Fibroblast of lung (primary cell): ENCODE measurements around the gene MMP3. TPM values are rescaled to one million over a fixed set of nuclear protein-coding genes. Genes with fewer than 3 reads are reported as not detected.

ENCODE experiments used
- DNase-seq, 2 donors: peaks; one replicate each; pipeline versions ENCODE4 v3.0.0 to v3.0.0-alpha.2; 2010; ENCODE audit warnings: low read depth in 2 of 2
- H2AFZ ChIP-seq: 2 replicates; pipeline ENCODE4 v1.5.1; 2012; ENCODE audit warnings: low read length, control low read depth, inconsistent platforms
- H3K27ac ChIP-seq: 2 replicates; pipeline ENCODE4 v1.5.1; 2011; ENCODE audit warnings: low read length, control low read depth; ENCODE audit not compliant: insufficient read depth
- H3K27me3 ChIP-seq: 2 replicates; pipeline ENCODE4 v1.5.1; 2011; ENCODE audit warnings: mild to moderate bottlenecking, low read length; ENCODE audit not compliant: control insufficient read depth, insufficient read depth
- H3K36me3 ChIP-seq: 2 replicates; pipeline ENCODE4 v1.5.1; 2011; ENCODE audit warnings: low read length; ENCODE audit not compliant: control insufficient read depth, insufficient read depth
- H3K4me1 ChIP-seq: 2 replicates; pipeline ENCODE4 v1.5.1; 2011; ENCODE audit warnings: low read length; ENCODE audit not compliant: control insufficient read depth, insufficient read depth; ENCODE audit errors: extremely low read depth
- H3K4me2 ChIP-seq: 2 replicates; pipeline ENCODE4 v1.5.1; 2011; ENCODE audit warnings: low read length, control low read depth; ENCODE audit not compliant: insufficient read depth; ENCODE audit errors: extremely low read depth
- H3K4me3 ChIP-seq, 4 experiments: fragments of 200-600 bp in 1 of 4; sonication (generic) in 1 of 4; replicated peaks in 1 of 4; 2 replicates each; pipeline ENCODE4 v1.5.1; 2011 to 2016; ENCODE audit warnings: low read length in 4 of 4, low read depth in 3 of 4, mild to moderate bottlenecking in 3 of 4, control low read depth in 2 of 4, inconsistent platforms in 1 of 4, mixed read lengths in 1 of 4; ENCODE audit not compliant: insufficient read depth in 1 of 4; ENCODE audit errors: control extremely low read depth in 1 of 4
- H3K79me2 ChIP-seq: 2 replicates; pipeline ENCODE4 v1.5.1; 2012; ENCODE audit warnings: mild to moderate bottlenecking, low read length, inconsistent platforms; ENCODE audit not compliant: control insufficient read depth, insufficient read depth
- H3K9ac ChIP-seq: 2 replicates; pipeline ENCODE4 v1.5.1; 2011; ENCODE audit warnings: mild to moderate bottlenecking, low read length, control low read depth; ENCODE audit not compliant: insufficient read depth
- H3K9me3 ChIP-seq: 2 replicates; pipeline ENCODE4 v1.5.1; 2012; ENCODE audit warnings: low read depth, low read length; ENCODE audit not compliant: control insufficient read depth, insufficient read depth
- H4K20me1 ChIP-seq: 2 replicates; pipeline ENCODE4 v1.5.1; 2011; ENCODE audit warnings: low read length; ENCODE audit not compliant: control insufficient read depth, insufficient read depth; ENCODE audit errors: extremely low read depth
- EZH2 ChIP-seq: IDR thresholded peaks from 2 replicates; pipeline ENCODE4 v1.5.1; 2012; ENCODE audit warnings: low read length, control low read depth, mild to moderate bottlenecking; ENCODE audit errors: missing control alignments
- polyA plus RNA-seq, 2 donors: library from polyadenylated mRNA; depleted of rRNA in 1 of 2; stranded (reverse) in 1 of 2; unstranded in 1 of 2; fragments of >200 nt; gene quantifications; 2 replicates each; pipeline ENCODE4 v1.2.1, GENCODE V29; 2011 to 2012; ENCODE audit warnings: missing spikeins in 1 of 2
- total RNA-seq: library from RNA; depleted of rRNA; stranded (reverse); fragments of >200 nt; gene quantifications from 2 replicates; pipeline ENCODE4 v1.2.1, GENCODE V29; 2014
- TF ChIP-seq, protein P1 (sequence below), 2 donors: IDR thresholded peaks in 1 of 2; conservative IDR thresholded peaks in 1 of 2; 1 replicate in 1 of 2; 2 replicates in 1 of 2; pipeline ENCODE4 v1.5.1; 2011 to 2012; ENCODE audit warnings: low read length in 2 of 2, control low read depth in 1 of 2, inconsistent platforms in 1 of 2, low read depth in 1 of 2, mild to moderate bottlenecking in 1 of 2

MMP3 gene
- total and polyA plus RNA-seq, 2 donors (not counting 1 experiment from before 2014, with no cell fraction given): 19.1 to 47.1 TPM

- Histone ChIP-seq H3K79me2 (no peaks in the 10 kb centered on the region), H3K27ac (no peak overlapping the region)
Measured at GRCh38 chr11:102791271-102792036, 52.0 kb downstream of the MMP3 start.

DNA sequence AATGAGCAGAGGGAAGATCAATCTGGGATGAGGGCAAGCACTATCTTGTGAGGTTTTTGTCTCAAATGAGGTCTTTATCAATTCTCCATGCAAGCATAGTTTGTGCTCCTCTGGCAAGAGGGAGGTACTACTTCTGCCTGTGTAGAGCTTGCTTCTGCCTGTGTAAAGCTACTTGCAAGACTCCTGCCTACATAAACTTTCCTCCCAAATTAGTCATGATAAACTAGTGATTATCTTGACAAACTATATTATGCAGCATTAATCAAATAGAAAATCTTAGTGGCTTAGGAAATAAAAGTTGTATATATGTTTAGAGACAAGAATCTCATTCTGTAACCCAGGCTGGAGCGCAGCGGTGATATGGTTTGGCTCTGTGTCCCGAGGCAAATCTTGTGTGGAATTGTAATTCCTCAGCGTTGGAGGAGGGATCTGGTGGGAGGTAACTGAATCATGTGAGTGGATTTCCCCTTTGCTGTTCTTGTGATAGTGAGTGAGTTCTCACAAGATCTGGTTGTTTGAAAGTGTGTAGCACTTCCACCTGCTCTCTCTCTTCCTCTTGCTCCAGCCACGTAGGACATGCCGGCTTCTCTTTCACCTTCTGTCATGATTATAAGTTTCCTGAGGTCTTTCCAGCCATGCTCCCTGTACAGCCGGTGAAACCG is 54.9 kb downstream of the MMP3 start:
- no peak overlapping the region for H3K4me3 ChIP-seq
- H3K4me2 ChIP-seq: no peak overlapping the region
- DNase-seq: peak in 1 of 2 donors; percentile 24
- no peaks in the 10 kb centered on the region for H3K9me3 ChIP-seq
- TF ChIP-seq, protein P1, sequence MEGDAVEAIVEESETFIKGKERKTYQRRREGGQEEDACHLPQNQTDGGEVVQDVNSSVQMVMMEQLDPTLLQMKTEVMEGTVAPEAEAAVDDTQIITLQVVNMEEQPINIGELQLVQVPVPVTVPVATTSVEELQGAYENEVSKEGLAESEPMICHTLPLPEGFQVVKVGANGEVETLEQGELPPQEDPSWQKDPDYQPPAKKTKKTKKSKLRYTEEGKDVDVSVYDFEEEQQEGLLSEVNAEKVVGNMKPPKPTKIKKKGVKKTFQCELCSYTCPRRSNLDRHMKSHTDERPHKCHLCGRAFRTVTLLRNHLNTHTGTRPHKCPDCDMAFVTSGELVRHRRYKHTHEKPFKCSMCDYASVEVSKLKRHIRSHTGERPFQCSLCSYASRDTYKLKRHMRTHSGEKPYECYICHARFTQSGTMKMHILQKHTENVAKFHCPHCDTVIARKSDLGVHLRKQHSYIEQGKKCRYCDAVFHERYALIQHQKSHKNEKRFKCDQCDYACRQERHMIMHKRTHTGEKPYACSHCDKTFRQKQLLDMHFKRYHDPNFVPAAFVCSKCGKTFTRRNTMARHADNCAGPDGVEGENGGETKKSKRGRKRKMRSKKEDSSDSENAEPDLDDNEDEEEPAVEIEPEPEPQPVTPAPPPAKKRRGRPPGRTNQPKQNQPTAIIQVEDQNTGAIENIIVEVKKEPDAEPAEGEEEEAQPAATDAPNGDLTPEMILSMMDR (conservative IDR thresholded peaks at IDR 0.05 in 1 of 2, IDR thresholded peaks at IDR 0.05 in 1 of 2; ENCODE audit: low read depth in 1 of 2, low read length in 2 of 2): no peak
- no peak for TF ChIP-seq EZH2
- no peaks in the 10 kb centered on the region for H3K79me2 ChIP-seq
- H4K20me1 ChIP-seq: no peaks in the 10 kb centered on the region
- H3K27me3 ChIP-seq: no peaks in the 10 kb centered on the region
- no peaks in the 10 kb centered on the region for H3K4me1 ChIP-seq
- no peaks in the 10 kb centered on the region for H3K36me3 ChIP-seq
- no peak overlapping the region for H3K9ac ChIP-seq
- H3K27ac ChIP-seq: no peak overlapping the region
- no peak overlapping the region for H2AFZ ChIP-seq

More at GRCh38 chr11:102791271-102792036, 52.0 kb downstream of the MMP3 start:
- Histone ChIP-seq H3K4me1 (no peaks in the 10 kb centered on the region), H3K4me3 (no peak overlapping the region), H3K4me2 (no peak overlapping the region), H3K9me3 (no peaks in the 10 kb centered on the region), H2AFZ (no peak overlapping the region), H4K20me1 (no peaks in the 10 kb centered on the region), H3K27me3 (no peaks in the 10 kb centered on the region), H3K9ac (no peak overlapping the region), H3K36me3 (no peaks in the 10 kb centered on the region)
- peak in 1 of 2 donors; percentile 67 for DNase-seq
- TF ChIP-seq, protein P1 (conservative IDR thresholded peaks at IDR 0.05 in 1 of 2, IDR thresholded peaks at IDR 0.05 in 1 of 2; ENCODE audit: low read depth in 1 of 2, low read length in 2 of 2): no peak
- TF ChIP-seq EZH2: no peak

Other genes starting within 250 kb of the MMP3 start
- gene MMP20, start 218.3 kb downstream of the MMP3 start, total RNA-seq: not detected in 2 replicates
- not detected in 2 replicates for gene MMP20, start 218.3 kb downstream of the MMP3 start, polyA plus RNA-seq
- 0.17 TPM in 1 of 2 replicates, not detected in the other for gene MMP27, start 137.8 kb downstream of the MMP3 start, total RNA-seq
- gene MMP27, start 137.8 kb downstream of the MMP3 start, polyA plus RNA-seq: 0.08 and 0.14 TPM in 2 replicates
- gene MMP8, start 118.7 kb downstream of the MMP3 start, total RNA-seq: under 0.01 TPM in 1 of 2 replicates, not detected in the other
- 0.07 and 0.18 TPM in 2 replicates for gene MMP8, start 118.7 kb downstream of the MMP3 start, polyA plus RNA-seq
- under 0.01 and 0.66 TPM in 2 replicates for gene MMP10, start 63.0 kb downstream of the MMP3 start, total RNA-seq
- 0.17 and 0.28 TPM in 2 replicates for gene MMP10, start 63.0 kb downstream of the MMP3 start, polyA plus RNA-seq
- 28.5 and 489 TPM in 2 replicates for gene MMP1, start 45.4 kb downstream of the MMP3 start, total RNA-seq
- gene MMP1, start 45.4 kb downstream of the MMP3 start, polyA plus RNA-seq: 40.5 and 415 TPM in 2 replicates
- gene MMP12, start 31.4 kb upstream of the MMP3 start, total RNA-seq: 0.83 TPM in 1 of 2 replicates, not detected in the other
- 0.15 and 0.27 TPM in 2 replicates for gene MMP12, start 31.4 kb upstream of the MMP3 start, polyA plus RNA-seq
- not detected in 2 replicates for gene MMP13, start 112.1 kb upstream of the MMP3 start, total RNA-seq
- gene MMP13, start 112.1 kb upstream of the MMP3 start, polyA plus RNA-seq: not detected in 2 replicates
- gene DCUN1D5, start 248.6 kb upstream of the MMP3 start, total RNA-seq: 36.5 and 45.7 TPM in 2 replicates
- 45.7 and 48.6 TPM in 2 replicates for gene DCUN1D5, start 248.6 kb upstream of the MMP3 start, polyA plus RNA-seq